Fibroblast of mammary gland (primary cell): ENCODE data around the gene SCGB1A1.
"Not testable (repeated sequence)": the region's sequence is repeated elsewhere in the genome, so short reads cannot be mapped to it uniquely, and the experiment has no call there.

Experiments
- DNase-seq: peaks from one replicate; pipeline ENCODE4 v3.0.0-alpha.2; 2010; ENCODE audit warnings: low read depth
- H3K4me3 ChIP-seq: 2 replicates; pipeline ENCODE4 v1.5.1; 2011; ENCODE audit warnings: low read depth, mild to moderate bottlenecking, low read length, moderate library complexity; ENCODE audit not compliant: control insufficient read depth
- CTCF ChIP-seq: conservative IDR thresholded peaks from 2 replicates; pipeline ENCODE4 v1.5.1; 2011; ENCODE audit warnings: low read depth, low read length, inconsistent platforms; ENCODE audit not compliant: control insufficient read depth, insufficient read depth

SCGB1A1 gene, protein sequence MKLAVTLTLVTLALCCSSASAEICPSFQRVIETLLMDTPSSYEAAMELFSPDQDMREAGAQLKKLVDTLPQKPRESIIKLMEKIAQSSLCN

GRCh38 chr11:62418733-62419132 lies at the start of gene SCGB1A1:
Gene SCGB1A1, plus strand, starts transcription at chr11:62419033. Its CDS starts 63 bp downstream, at chr11:62419096.
- no peak within 1 kb of the TSS for H3K4me3 ChIP-seq
- DNase-seq, result no peak
- no peak for TF ChIP-seq CTCF

DNA sequence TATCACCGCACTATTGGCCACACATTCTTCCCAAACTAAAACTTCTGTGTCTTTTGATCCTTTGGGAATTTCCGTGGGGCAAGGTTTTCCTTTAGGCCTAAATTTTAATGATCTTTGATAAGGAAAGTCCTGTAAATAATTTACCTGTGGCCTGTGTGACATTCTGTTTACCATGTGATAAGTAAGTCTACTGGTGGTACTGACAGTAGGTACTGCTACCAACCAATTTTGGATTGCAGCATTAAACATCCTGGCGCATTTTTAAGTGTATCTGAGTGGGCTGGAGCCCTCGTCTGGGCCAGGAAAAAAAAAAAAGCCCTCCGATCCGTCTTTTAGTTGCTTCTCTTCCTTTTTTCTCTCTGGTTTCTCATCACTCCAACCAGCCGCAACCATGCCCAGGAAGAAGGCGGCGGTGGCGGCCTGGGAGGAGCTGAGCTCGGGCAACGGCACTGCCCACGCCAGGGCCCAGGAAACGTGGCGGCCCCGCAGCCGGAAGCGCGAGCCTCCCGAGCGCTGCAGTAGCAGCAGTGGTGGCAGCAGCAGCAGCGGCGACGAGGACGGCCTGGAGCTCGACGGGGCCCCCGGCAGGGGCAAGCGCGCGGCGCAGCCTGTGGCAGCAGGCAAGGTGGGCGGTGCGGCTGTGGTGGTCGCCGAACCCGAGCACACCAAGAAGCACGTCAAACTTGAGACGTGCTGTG lies 47.9 kb upstream of the SCGB1A1 start:
- DNase-seq, result no peak
- TF ChIP-seq CTCF, result no peak
- H3K4me3 ChIP-seq, result no peak overlapping the region

GRCh38 chr11:62372871-62373270 lies 46.0 kb upstream of the SCGB1A1 start:
- no peak for DNase-seq
- TF ChIP-seq CTCF, result no peak
- H3K4me3 ChIP-seq, result no peak overlapping the region

DNA sequence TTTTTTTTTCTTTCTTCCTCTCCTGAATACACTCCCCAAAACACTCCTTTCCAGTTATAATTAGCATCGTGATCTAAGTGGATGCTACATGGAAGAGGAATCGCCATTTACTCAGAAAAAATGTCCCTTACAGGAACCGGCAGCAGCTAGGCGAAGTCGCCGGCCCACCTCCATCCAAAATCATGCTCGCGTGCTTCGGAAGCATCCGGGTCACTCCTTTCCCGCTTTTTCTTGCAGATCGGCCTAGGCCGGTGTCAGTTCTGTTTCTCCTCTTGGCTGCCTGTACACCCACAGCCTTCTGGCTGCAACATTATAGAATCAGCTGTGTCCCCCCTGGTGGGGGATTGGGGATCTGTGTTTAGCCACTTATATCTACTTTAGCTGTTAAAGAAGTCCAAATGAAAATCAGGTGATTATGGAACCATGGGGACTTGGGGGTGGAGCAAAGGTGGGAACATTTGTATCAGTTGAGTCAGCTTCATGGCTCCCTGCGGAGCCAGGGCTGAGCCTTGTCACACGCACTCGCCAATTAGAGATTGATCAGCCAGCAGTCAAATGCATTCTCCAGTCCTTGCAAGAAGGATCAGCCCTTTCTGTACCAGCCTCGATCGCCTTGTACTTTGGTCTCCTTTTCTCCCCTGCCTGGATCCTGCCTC lies 45.2 kb upstream of the SCGB1A1 start:
- no peak for DNase-seq
- no peak for TF ChIP-seq CTCF
- H3K4me3 ChIP-seq, result no peak overlapping the region

- no peak overlapping the region for H3K4me3 ChIP-seq
- no peak for TF ChIP-seq CTCF
- DNase-seq, result no peak
Measured at GRCh38 chr11:62374801-62375200, 44.0 kb upstream of the SCGB1A1 start.

DNA sequence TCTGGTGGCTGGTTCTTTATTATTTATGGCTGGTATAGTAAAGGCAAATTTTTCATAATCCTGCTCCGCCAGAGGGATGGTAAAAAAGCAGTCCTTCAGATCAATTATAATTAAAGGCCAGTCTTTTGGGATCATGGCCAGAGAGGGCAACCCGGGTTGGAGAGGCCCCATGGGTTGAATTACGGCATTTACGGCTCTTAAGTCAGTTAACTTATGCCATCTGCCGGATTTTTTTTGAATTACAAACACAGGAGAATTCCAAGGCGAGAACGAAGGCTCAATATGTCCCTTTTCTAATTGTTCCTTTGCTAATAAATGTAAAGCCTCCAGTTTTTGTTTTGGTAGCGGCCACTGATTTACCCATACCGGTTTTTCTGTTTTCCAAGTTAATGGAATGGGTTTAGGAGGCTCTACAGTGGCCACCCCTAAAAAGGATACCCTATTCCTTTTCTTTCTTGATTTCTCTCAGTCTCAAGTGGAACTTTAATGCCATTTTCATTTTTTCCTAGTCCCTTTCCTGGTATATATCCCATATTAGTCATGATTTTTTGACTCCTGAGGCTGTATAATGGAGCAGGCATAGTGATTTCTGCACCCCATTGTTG lies 40.3 kb upstream of the SCGB1A1 start:
- peak; percentile 62 for DNase-seq
- TF ChIP-seq CTCF, result peak; percentile 28
- H3K4me3 ChIP-seq, result not testable (repeated sequence)

GRCh38 chr11:62379586-62379985 lies 39.2 kb upstream of the SCGB1A1 start:
- not testable (repeated sequence) for DNase-seq, H3K4me3 ChIP-seq
